GM12892 (cell line): ENCODE measurements around the gene SLC7A8.

Experiments
- POLR2A ChIP-seq: IDR thresholded peaks from 2 replicates; pipeline ENCODE4 v1.6.1; 2011; ENCODE audit warnings: low read depth, low read length, control low read depth
- POLR2AphosphoS5 ChIP-seq: IDR thresholded peaks from 2 replicates; pipeline ENCODE4 v1.6.1; 2011; ENCODE audit warnings: low read depth, low read length, control low read depth
- TAF1 ChIP-seq: IDR thresholded peaks from 2 replicates; pipeline ENCODE4 v1.6.1; 2011; ENCODE audit warnings: low read depth, mild to moderate bottlenecking, control low read depth, low read length, borderline replicate concordance

GRCh38 chr14:23148591-23149249, 34.7 kb downstream of the SLC7A8 start:
- TF ChIP-seq POLR2A (no peak), TAF1 (no peak), POLR2AphosphoS5 (no peak)
